ENCODE data around the gene TGIF2. TPM values are rescaled to one million over a fixed set of nuclear protein-coding genes. Genes with fewer than 3 reads are reported as not detected.

The TGIF2 gene
- total and polyA plus RNA-seq, 2 of the 4 experiments (the other 2 are of a cell fraction), result 9.7 to 12.7 TPM

DNA sequence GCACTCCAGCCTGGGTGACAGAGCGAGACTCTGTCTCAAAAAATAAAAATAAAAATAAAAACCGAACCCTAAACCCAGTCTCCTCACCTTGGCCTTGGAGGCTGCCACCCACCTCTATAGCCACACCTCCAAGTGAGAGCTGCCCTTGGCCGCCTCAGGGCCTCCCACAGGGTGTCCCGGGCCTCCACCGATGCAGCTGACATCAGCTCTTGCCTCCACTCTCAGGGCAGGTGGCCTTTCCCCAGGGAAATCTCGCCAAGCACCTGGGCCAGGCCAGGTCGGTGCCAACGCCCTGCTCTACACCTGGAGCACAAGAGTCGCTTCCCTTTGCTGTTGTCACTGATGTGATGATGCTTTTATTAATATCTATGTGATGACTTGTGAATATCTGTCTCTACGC, 41.0 kb upstream of the TGIF2 start:
- POLR2A ChIA-PET (ENCODE audit: unreplicated experiment), result no interaction called here
- intact Hi-C loops (cut with micrococcal nuclease), result no loop called here
- no TSS peak for BruUV-seq (replicated peaks)

More for the DNA sequence above, 41.0 kb upstream of the TGIF2 start:
- dilution Hi-C loops (cut with HindIII; ENCODE audit: low sequenced_read_pairs, unreplicated experiment) (no loop called here), in situ Hi-C loops (cut with MboI; ENCODE audit: low sequenced_read_pairs) (no loop called here)
- H3K56ac ChIP-seq (ENCODE audit: extremely low read depth, insufficient read depth, low read length), result no peak overlapping the region
- H3K4ac ChIP-seq (ENCODE audit: low read depth, low read length), result no peak overlapping the region
- DNase-seq, result no peak
- no peak overlapping the region for H3K18ac ChIP-seq (ENCODE audit: low read depth, low read length)
- H2AK9ac ChIP-seq (replicated peaks; ENCODE audit: low read depth, low read length, poor library complexity), result no peak overlapping the region
- H2AK5ac ChIP-seq (ENCODE audit: low read depth, low read length), result no peak overlapping the region
- peaks cover 1% of the 10 kb centered on the region; the same call in 1 of the 2 replicates for H4K20me1 ChIP-seq (ENCODE audit: insufficient read depth, low read length)
- WGBS, 2 experiments (ENCODE audit: extremely low coverage in 2 of 2, insufficient read length in 1 of 2), result 80% methylated on average over 2 of the region's 10 CpGs; no CpG with 5 or more reads in 1 of the 2 experiments
- no peak overlapping the region for H4K91ac ChIP-seq (ENCODE audit: insufficient read depth, low read depth, low read length)
- H2AFZ ChIP-seq (replicated peaks; ENCODE audit: low read length, poor library complexity), result no peak overlapping the region
- CTCF ChIA-PET, result no interaction called here
- no peak overlapping the region for H3K4me3 ChIP-seq (ENCODE audit: insufficient read depth, low read depth, low read length)
- H3K23ac ChIP-seq (ENCODE audit: low read depth, low read length), result no peak overlapping the region
- ATAC-seq (ENCODE audit: low read depth), result no peak
- H4K5ac ChIP-seq (ENCODE audit: low read depth, low read length), result no peak overlapping the region
- peaks cover 0 to 2% of the 10 kb centered on the region in 2 experiments; a peak in 2 of 4 replicates for H3K79me1 ChIP-seq (ENCODE audit: low read depth in 1 of 2, low read length in 2 of 2)
- H3K4me2 ChIP-seq (ENCODE audit: low read depth, low read length), result no peak overlapping the region
- H4K8ac ChIP-seq (ENCODE audit: low read depth in 2 of 2, low read length in 2 of 2), result no peak overlapping the region
- H3K4me1 ChIP-seq (ENCODE audit: control insufficient read depth, insufficient read depth, low read length), result no peaks in the 10 kb centered on the region
- no peak overlapping the region for H3K27ac ChIP-seq (ENCODE audit: insufficient read depth, low read length)
- no peak overlapping the region for H3K14ac ChIP-seq (replicated peaks; ENCODE audit: low read depth, low read length)
- no peak overlapping the region for H3K9ac ChIP-seq (ENCODE audit: low read depth, low read length)
- H3K9me3 ChIP-seq (ENCODE audit: control insufficient read depth, insufficient read depth, low read length), result no peaks in the 10 kb centered on the region
- H2BK5ac ChIP-seq (ENCODE audit: low read depth, low read length, poor library complexity, severe bottlenecking), result no peak overlapping the region
- H3K27me3 ChIP-seq (ENCODE audit: control insufficient read depth, insufficient read depth, low read length), result no peaks in the 10 kb centered on the region
- H2BK15ac ChIP-seq (ENCODE audit: low read depth, low read length), result no peak overlapping the region
- peaks cover 10% of the 10 kb centered on the region for H3K9me1 ChIP-seq (ENCODE audit: insufficient read depth, low read length)
- no peak overlapping the region for H2BK20ac ChIP-seq (ENCODE audit: low read depth, low read length)
- H2BK120ac ChIP-seq (ENCODE audit: low read depth, low read length), result no peak overlapping the region
- peaks cover 19% of the 10 kb centered on the region for H3K36me3 ChIP-seq (ENCODE audit: control insufficient read depth, insufficient read depth, low read length)
- TF ChIP-seq MAFK (IDR thresholded peaks at IDR 0.05; ENCODE audit: low read depth, low read length) (no peak), RFX5 (IDR thresholded peaks at IDR 0.05; ENCODE audit: low read depth, low read length) (no peak), NFE2L2 (IDR thresholded peaks at IDR 0.05; ENCODE audit: low read depth, low read length) (no peak), MXI1 (IDR thresholded peaks at IDR 0.05; ENCODE audit: borderline replicate concordance, low read depth, low read length) (no peak), CHD1 (IDR thresholded peaks at IDR 0.05; ENCODE audit: low read depth, low read length) (no peak), RCOR1 (IDR thresholded peaks at IDR 0.05; ENCODE audit: insufficient replicate concordance, low read length) (no peak), CEBPB (IDR thresholded peaks at IDR 0.05; ENCODE audit: low read depth, low read length) (no peak), POLR2A (IDR thresholded peaks at IDR 0.05; ENCODE audit: low read depth, low read length) (no peak), MAZ (IDR thresholded peaks at IDR 0.05; ENCODE audit: borderline replicate concordance, low read depth, low read length) (no peak), BHLHE40 (IDR thresholded peaks at IDR 0.05; ENCODE audit: low read depth, low read length) (no peak), SMC3 (IDR thresholded peaks at IDR 0.05; ENCODE audit: low read depth, low read length) (no peak), RAD21 (IDR thresholded peaks at IDR 0.05; ENCODE audit: low read length) (no peak), FOS (IDR thresholded peaks at IDR 0.05; ENCODE audit: low read depth, low read length) (no peak)
- TF ChIP-seq, protein P1, sequence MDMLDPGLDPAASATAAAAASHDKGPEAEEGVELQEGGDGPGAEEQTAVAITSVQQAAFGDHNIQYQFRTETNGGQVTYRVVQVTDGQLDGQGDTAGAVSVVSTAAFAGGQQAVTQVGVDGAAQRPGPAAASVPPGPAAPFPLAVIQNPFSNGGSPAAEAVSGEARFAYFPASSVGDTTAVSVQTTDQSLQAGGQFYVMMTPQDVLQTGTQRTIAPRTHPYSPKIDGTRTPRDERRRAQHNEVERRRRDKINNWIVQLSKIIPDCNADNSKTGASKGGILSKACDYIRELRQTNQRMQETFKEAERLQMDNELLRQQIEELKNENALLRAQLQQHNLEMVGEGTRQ (IDR thresholded peaks at IDR 0.05; ENCODE audit: low read depth, low read length), result no peak
- TF ChIP-seq, protein P2, sequence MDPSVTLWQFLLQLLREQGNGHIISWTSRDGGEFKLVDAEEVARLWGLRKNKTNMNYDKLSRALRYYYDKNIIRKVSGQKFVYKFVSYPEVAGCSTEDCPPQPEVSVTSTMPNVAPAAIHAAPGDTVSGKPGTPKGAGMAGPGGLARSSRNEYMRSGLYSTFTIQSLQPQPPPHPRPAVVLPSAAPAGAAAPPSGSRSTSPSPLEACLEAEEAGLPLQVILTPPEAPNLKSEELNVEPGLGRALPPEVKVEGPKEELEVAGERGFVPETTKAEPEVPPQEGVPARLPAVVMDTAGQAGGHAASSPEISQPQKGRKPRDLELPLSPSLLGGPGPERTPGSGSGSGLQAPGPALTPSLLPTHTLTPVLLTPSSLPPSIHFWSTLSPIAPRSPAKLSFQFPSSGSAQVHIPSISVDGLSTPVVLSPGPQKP (IDR thresholded peaks at IDR 0.05; ENCODE audit: borderline replicate concordance, low read depth, low read length), result no peak
- TF ChIP-seq, protein P3, sequence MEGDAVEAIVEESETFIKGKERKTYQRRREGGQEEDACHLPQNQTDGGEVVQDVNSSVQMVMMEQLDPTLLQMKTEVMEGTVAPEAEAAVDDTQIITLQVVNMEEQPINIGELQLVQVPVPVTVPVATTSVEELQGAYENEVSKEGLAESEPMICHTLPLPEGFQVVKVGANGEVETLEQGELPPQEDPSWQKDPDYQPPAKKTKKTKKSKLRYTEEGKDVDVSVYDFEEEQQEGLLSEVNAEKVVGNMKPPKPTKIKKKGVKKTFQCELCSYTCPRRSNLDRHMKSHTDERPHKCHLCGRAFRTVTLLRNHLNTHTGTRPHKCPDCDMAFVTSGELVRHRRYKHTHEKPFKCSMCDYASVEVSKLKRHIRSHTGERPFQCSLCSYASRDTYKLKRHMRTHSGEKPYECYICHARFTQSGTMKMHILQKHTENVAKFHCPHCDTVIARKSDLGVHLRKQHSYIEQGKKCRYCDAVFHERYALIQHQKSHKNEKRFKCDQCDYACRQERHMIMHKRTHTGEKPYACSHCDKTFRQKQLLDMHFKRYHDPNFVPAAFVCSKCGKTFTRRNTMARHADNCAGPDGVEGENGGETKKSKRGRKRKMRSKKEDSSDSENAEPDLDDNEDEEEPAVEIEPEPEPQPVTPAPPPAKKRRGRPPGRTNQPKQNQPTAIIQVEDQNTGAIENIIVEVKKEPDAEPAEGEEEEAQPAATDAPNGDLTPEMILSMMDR (conservative IDR thresholded peaks at IDR 0.05; ENCODE audit: low read depth, low read length), result no peak

All from IMR-90 (cell line).